Epithelial cell of umbilical artery (primary cell): ENCODE results near the gene ZNF577. TPM values are rescaled to one million over a fixed set of nuclear protein-coding genes. Genes with fewer than 3 reads are reported as not detected.

ENCODE experiments used
- total RNA-seq: library from RNA; depleted of rRNA; stranded (reverse); fragments of >200 nt; gene quantifications from 2 replicates; pipeline ENCODE4 v1.2.3, GENCODE V29; 2014

The ZNF577 gene
- total RNA-seq: 3.9 and 5.2 TPM in 2 replicates

DNA sequence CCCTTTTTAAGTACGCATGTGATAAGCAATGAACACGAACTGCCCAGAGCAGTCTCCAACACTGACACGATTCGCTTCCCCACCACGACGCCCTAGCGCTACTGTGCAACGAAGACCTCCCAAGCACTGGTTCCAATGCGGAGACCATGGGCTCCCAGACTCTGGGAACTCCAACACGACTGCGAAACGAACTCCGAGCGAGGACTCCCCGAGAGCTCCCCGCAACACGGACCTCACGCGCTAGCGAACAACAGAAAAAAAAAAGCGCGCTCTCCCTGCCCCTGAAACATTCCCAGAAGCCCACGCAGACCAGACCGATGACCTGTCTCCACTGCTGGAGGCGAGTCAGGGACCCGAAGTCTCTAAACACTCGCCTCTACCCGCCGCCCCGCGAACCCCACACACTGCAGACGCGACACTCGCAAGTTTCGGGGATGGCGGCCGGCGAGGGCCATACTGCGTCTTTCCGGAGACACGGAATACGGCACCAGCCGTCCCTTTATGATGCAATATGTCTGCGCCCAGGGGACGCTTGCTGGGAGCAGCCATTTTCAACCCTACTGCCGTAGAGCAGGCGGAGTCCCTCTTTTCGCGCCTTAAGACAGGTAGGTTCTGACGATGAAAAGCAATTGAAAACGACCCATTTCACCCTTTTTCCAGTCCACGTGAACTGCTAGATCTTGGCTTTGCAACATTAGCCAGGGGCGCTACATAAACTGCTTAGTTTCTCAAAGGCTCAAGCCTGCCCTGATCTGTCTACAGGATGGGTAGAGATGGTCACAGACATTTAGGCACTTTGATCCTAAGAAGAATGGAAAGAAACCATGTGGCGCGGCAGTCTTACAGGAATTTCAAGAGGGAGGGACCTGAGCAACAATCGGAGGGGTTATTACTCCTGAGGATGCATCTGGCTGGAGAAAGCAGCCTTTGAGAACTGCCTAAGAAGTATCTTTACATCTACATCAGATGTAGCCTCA is at the start of gene ZNF577:
ZNF577 (minus strand) TSS at position 430 of the 977 bp plus-strand sequence. CDS start 7,569 bp downstream, outside the sequence.

DNA sequence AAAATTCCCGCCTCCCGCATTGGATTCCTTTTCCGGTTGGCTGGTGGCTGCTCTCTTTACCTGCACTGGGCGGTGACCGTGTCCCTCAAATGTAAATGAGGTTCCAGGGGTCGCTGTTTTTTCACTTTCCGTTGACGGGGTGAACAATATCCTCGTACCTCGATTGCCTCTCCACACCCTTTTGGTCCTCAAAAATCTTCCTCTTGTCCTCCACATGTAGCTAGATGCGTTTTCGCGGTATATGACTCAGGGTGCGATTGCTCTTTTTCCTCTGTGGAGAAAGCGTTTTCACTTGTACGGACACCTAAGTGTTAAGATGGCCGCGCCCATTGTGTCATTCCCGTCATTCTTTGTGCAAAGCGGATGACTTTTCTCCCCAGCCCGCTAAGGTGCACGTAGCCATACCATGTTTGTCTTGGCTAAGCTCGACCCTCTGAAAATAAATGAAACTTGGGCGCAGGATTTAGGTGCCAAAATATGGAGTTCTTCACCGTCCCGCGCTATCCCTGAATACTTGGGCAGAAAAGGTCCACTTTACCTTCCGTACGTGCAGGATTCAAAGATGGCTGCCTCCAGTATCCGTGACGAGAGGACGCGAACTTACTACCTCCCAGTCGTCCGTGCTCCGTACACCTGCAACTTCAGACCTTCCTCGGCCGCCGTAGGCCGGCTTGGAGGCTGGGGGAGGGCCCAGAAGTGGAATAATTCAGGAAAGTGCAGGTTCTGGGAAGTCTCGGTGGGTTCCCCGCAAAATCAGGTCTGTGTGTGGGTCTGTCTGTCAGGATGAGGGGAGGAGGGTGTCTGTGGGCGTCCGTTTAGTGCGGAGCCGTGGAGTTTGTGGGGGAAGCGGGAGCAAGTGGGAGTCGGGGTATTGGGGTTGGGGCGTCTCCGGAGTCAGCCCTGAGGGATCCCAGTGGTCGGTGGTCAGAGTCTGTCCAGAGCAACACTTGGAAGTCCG is 39.3 kb upstream of the ZNF577 start, which contains the start of gene ZNF613:
ZNF613 (plus strand) TSS at position 689 of the 958 bp plus-strand sequence. CDS start 8,749 bp downstream, outside the sequence.

DNA sequence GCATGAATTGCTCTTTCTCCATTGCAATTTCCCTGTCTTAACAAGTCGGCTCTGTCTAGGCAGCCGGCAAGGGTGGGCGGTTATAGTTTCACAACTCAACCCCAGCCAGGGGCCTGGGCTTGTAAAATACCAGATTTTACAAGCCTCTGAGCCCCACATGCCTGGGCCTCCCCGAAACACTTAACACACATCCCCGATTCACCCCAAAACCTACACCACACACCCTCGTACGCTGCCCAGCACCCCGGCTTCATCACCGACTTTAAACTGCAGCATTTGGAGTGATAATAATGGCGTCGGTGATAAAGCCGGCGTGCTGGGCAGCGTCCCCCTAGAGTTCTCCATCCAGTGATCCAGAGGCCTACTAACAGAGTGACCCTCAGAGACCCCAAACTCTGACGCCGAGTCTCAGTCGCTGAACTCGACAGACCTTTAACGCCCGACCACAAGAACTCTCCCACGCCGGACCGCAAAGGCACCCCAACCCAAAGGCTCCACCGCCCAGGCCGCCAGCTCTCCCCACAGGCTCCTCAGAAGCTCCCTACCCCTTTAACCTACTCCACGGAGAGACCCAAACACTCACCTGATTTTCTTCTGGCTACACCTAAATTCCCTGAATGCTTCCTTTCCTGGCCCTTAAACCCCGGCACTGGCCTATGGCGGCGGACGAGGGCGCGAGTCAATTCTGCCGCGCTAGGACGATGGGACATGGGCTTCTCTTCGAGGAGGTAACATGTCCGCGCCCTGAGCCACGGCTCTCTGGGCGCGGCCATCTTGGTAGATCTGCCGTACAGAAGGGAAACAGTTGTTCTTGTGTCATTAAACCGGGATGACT is 16.8 kb upstream of the ZNF577 start, which contains the start of gene ZNF649:
ZNF649 (minus strand) TSS at position 687 of the 835 bp plus-strand sequence. CDS start 4,910 bp downstream, outside the sequence.

Other genes starting within 250 kb of the ZNF577 start
- not detected in 2 replicates for gene SIGLEC14, start 241.1 kb downstream of the ZNF577 start, total RNA-seq
- 5.2 and 9.4 TPM in 2 replicates for gene SPACA6, start 194.6 kb downstream of the ZNF577 start, total RNA-seq
- gene HAS1, start 164.0 kb downstream of the ZNF577 start, total RNA-seq: under 0.01 and 0.15 TPM in 2 replicates
- not detected in 2 replicates for gene FPR1, start 136.1 kb downstream of the ZNF577 start, total RNA-seq
- not detected in 2 replicates for gene FPR2, start 126.8 kb downstream of the ZNF577 start, total RNA-seq
- under 0.01 TPM in 1 of 2 replicates, not detected in the other for gene FPR3, start 92.8 kb downstream of the ZNF577 start, total RNA-seq
- gene ZNF649, start 17.1 kb upstream of the ZNF577 start, total RNA-seq: 6.8 and 16.0 TPM in 2 replicates
- gene ZNF613, start 39.5 kb upstream of the ZNF577 start, total RNA-seq: 5.2 and 12.5 TPM in 2 replicates
- 8.8 and 9.0 TPM in 2 replicates for gene ZNF350, start 98.9 kb upstream of the ZNF577 start, total RNA-seq
- 6.5 and 16.7 TPM in 2 replicates for gene ZNF615, start 120.3 kb upstream of the ZNF577 start, total RNA-seq
- 11.1 and 11.4 TPM in 2 replicates for gene ZNF614, start 140.4 kb upstream of the ZNF577 start, total RNA-seq
- gene ZNF432, start 160.9 kb upstream of the ZNF577 start, total RNA-seq: 5.5 and 8.2 TPM in 2 replicates
- 11.7 and 17.9 TPM in 2 replicates for gene ZNF841, start 207.8 kb upstream of the ZNF577 start, total RNA-seq